ENCODE measurements around the gene DYSF.

Gene DYSF

DNA sequence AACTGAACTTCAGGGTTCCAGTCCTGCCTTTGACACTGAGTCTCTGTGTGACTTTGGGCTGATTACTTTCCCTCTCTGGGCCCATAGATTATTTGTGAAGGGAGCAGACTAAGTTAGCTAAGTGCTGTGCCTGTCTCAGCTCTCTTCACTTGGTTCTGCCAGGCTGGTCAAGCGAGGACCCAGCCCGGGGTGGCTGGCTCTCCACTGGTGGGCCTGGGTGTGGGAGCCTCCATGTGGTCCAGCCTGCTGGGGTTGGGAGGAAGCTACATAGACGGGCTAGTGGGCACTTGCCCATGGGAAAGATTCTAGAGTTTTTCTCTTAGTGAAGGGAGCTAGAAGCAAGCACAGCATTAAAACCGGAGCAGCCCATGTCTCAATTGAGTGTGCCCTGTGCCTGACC, 59.0 kb downstream of the DYSF start:
- TF ChIP-seq, protein P1, sequence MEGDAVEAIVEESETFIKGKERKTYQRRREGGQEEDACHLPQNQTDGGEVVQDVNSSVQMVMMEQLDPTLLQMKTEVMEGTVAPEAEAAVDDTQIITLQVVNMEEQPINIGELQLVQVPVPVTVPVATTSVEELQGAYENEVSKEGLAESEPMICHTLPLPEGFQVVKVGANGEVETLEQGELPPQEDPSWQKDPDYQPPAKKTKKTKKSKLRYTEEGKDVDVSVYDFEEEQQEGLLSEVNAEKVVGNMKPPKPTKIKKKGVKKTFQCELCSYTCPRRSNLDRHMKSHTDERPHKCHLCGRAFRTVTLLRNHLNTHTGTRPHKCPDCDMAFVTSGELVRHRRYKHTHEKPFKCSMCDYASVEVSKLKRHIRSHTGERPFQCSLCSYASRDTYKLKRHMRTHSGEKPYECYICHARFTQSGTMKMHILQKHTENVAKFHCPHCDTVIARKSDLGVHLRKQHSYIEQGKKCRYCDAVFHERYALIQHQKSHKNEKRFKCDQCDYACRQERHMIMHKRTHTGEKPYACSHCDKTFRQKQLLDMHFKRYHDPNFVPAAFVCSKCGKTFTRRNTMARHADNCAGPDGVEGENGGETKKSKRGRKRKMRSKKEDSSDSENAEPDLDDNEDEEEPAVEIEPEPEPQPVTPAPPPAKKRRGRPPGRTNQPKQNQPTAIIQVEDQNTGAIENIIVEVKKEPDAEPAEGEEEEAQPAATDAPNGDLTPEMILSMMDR (IDR thresholded peaks at IDR 0.05; ENCODE audit: control insufficient read depth, insufficient read depth, low read depth, low read length, missing control alignments), result no peak
- no peak for DNase-seq (ENCODE audit: low read depth)
- no peak overlapping the region for H3K4me3 ChIP-seq (ENCODE audit: control insufficient read depth, low read depth, low read length)

DNA sequence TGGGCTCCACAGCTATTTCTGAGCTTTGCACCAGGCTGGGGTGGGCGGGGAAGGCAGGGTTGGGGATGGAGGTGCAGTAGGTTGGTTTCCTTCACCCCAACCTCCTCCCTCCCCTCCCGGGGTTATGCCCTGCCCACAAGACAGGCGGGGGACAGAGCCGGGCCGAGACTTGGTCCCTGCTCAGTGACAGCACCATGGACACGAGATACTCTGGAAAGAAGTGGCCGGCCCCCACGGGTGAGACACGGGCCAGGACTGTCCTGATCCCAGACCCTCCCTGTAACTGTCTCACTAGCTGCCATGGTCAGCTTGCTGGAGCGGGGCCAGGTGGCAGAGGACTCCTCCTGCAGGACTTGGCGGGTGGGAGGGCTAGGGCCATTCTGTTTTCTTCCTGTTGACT, 59.7 kb downstream of the DYSF start:
- TF ChIP-seq, protein P1 (IDR thresholded peaks at IDR 0.05; ENCODE audit: control insufficient read depth, insufficient read depth, low read depth, low read length, missing control alignments), result no peak
- no peak for DNase-seq (ENCODE audit: low read depth)

DNA sequence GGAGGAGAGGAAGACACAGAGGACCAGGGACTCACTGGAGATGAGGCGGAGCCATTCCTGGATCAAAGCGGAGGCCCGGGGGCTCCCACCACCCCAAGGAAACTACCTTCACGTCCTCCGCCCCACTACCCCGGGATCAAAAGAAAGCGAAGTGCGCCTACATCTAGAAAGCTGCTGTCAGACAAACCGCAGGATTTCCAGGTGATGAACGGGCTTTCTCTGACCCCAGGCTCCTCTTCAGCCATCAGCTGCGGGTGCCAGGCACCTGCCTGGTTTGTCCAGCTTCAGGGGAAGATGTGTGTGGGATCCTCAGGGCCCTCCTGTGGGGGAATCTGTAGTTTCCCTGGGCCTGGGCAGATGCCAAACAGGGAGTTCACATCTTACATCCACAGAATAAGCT, 60.4 kb downstream of the DYSF start:
- no peak overlapping the region for H3K4me3 ChIP-seq (ENCODE audit: control insufficient read depth, low read depth, low read length)
- TF ChIP-seq, protein P1 (IDR thresholded peaks at IDR 0.05; ENCODE audit: control insufficient read depth, insufficient read depth, low read depth, low read length, missing control alignments), result no peak
- DNase-seq (ENCODE audit: low read depth), result no peak

More for the DNA sequence above, 59.7 kb downstream of the DYSF start:
- H3K4me3 ChIP-seq (ENCODE audit: control insufficient read depth, low read depth, low read length), result no peak overlapping the region

DNA sequence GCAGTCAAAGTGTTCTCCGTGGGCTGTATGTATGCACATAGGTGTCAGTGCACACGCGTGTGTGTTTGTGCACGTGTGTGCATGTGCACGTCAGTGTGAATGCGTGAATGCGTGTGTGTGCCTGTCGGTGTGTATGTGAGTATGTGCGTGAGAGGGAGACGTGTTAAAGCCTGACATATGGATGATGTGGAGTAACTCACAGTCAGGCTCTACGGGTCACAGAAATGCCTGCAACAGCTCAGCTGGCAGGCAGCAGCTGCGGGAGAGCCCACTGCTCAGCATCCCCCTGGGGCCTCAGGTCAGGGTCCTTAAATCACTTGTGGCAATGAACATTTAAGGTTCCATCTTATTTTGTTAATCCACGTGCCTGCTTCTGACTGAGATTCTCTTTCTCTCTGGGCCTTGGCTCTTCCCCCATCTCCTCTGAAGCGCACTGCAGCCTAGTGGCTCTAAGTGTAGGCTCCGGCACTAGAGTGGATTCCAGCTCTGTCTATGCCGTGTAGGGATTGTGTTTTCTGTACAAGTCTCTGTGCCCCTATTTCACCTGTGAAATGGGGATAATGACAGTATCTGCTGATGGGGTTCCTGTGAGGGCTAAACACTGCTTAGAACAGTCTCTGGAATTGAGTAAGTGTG, 63.0 kb downstream of the DYSF start:
- TF ChIP-seq, protein P1 (IDR thresholded peaks at IDR 0.05; ENCODE audit: control insufficient read depth, insufficient read depth, low read depth, low read length, missing control alignments), result no peak
- no peak overlapping the region for H3K4me3 ChIP-seq (ENCODE audit: control insufficient read depth, low read depth, low read length)
- DNase-seq (ENCODE audit: low read depth), result no peak

DNA sequence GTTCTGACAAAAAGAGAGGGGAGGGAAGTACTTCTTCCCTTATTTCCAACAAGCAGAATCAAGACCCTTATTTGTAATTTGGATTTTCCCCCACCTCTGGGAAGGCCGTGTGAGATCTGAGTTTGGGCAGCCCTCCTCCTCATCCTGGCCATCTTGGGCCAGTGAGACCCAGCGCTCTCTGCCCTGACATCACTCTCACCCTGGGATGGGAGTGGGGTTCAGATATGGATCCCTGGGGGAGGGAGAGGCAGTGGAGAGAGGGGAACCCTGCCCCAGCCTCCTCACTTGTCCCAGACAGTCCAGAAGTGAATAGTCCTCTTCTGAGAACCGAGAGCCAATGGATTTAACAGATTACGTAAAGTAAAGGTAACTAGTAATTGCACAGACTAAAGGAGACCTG, 64.5 kb downstream of the DYSF start:
- H3K4me3 ChIP-seq (ENCODE audit: control insufficient read depth, low read depth, low read length), result no peak overlapping the region
- DNase-seq (ENCODE audit: low read depth), result no peak
- TF ChIP-seq, protein P1 (IDR thresholded peaks at IDR 0.05; ENCODE audit: control insufficient read depth, insufficient read depth, low read depth, low read length, missing control alignments), result no peak

DNA sequence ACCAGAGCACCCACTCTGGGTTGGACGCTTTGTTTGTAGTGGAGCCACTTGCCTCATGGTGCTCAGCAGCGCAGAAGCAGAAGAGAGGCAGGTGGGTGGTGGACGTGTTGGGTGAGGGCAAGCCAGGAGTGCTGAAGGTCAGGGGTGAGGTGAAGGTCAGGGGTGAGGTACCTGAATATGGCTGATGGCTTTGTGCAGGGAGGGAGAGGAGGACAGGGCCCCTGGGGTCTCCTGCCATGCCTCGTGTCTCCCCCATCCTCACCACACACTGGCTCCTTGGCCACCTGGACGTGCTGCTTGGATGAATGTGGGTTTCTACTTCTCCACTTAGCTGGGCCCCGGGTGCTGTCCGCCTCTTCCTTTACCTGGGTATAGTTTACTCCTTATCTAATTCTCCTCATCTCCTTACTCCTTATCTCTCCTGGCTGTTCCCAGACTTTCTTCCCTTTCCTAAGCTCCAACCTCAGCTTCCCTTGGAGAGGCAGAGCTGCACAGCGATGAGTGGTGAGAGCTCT, 68.1 kb downstream of the DYSF start:
- TF ChIP-seq, protein P1 (IDR thresholded peaks at IDR 0.05; ENCODE audit: control insufficient read depth, insufficient read depth, low read depth, low read length, missing control alignments), result no peak
- DNase-seq (ENCODE audit: low read depth), result no peak
- no peak overlapping the region for H3K4me3 ChIP-seq (ENCODE audit: control insufficient read depth, low read depth, low read length)

Data from AG09309 (cell line).